Measurements from ENCODE around the gene TIAM2. TPM values are rescaled to one million over a fixed set of nuclear protein-coding genes. Genes with fewer than 3 reads are reported as not detected.
"Not testable (repeated sequence)": the region's sequence is repeated elsewhere in the genome, so short reads cannot be mapped to it uniquely, and the experiment has no call there.

TIAM2 gene
- total RNA-seq, 8 experiments from 2014 or later = 5.2 to 34.7 (median 10.7) TPM

DNA sequence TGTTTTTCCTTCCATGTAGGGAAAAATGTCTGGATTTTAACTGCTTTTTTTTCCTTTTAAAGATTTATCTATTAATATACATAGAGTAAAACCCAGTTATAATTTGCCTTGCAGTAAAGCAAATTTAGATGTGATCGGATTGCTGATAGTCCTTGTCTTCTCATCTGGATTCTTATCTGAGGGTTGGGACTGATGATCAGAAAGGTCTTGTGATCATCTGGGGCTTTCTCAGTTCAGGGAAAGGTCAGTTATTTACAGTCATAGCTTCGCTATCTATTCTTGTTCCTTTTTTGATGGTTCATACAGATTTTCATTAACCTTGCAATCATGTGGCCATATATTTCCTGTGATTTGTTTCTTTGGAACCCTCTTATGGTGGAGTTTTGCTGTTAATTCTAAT, 204.9 kb downstream of the TIAM2 start:
- WGBS, 10 experiments = 60 to 100% (median 89%) methylated on average over 1 to 2 of the region's 2 CpGs
- ATAC-seq (replicated peaks in 6 of 8) = peak in 3 of 8 experiments; percentile 30 to 47 (median 32)
- in situ Hi-C loops (cut with MboI; ENCODE audit: low pct_unique_long_range_greater_than_20kb in 2 of 9, low sequenced_read_pairs in 9 of 9, unreplicated experiment in 9 of 9) = no loop called here
- peaks cover 9 to 10% of the 10 kb centered on the region in 2 donors for H3K4me1 ChIP-seq (replicated peaks in 1 of 2)
- H3K4me3 ChIP-seq = no peak overlapping the region
- no peak overlapping the region for H3K27ac ChIP-seq

DNA sequence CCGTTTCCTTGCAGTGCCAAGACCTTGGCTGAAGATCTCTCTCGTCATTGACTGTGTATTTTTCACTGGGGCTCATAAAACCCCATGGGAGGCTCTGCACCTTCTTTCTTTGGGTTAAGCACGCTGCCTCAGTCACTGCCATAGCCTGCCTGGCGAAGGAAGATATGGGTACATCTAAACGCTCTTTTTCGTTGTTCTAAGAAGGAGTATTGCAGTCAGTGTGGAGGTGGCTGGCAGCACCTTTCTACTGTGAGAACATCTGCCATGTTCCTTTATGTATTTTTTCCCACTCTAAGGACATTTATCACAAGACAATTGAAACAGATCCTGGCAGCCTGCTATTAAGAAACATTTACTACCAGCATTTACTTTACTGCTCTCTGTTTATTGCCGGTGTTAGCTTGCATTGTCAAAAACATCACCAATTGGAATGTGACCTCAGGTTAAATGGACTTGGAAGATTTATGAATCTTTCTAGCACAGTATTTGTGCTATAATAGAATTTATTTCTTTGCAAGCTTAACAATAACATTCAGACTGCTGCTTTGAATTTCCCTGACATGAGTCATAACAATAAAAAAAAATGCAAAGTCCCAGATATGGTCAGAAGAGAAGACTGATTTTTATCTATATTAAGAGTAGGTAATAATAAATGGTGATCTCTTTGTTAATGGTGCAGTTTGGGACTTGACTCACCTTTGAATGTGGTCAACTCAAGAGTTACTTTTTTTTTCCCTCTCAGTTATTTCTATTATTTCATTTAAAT, 206.5 kb downstream of the TIAM2 start:
- peaks cover 9 to 10% of the 10 kb centered on the region in 2 donors for H3K4me1 ChIP-seq (replicated peaks in 1 of 2)
- peak; percentile 64 to 91 (median 88) for ATAC-seq (replicated peaks in 6 of 8)
- H3K4me3 ChIP-seq = no peak overlapping the region
- in situ Hi-C loops (cut with MboI; ENCODE audit: low pct_unique_long_range_greater_than_20kb in 2 of 9, low sequenced_read_pairs in 9 of 9, unreplicated experiment in 9 of 9) = no loop called here
- H3K27ac ChIP-seq = peak overlapping the region in 1 of 2 donors; percentile 55
- 46 to 87% (median 72%) methylated on average over 3 to 7 of the region's 7 CpGs; no CpG with 5 or more reads in 2 of the 10 experiments for WGBS, 10 experiments

DNA sequence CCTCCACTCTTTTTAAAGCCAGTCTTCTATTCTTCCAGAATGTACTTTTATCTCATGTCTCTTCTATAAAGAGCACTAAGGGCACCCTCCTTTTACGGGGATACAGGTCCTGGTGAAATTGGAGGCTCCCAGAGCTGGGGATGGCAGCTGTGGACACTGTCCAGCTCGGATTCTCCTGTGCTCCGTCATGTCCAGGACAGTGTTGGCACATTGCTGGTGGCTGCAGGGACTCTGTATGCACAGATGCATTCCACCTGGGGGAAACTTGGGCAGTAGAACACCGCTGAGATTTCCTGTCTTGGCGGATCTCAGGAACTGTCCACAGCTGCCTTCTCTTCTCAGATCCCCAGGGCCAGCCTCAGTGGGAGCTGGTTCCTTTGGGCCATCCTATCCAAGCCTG, 212.1 kb downstream of the TIAM2 start:
- in situ Hi-C loops (cut with MboI; ENCODE audit: low pct_unique_long_range_greater_than_20kb in 2 of 9, low sequenced_read_pairs in 9 of 9, unreplicated experiment in 9 of 9) = no loop called here
- Histone ChIP-seq H3K27ac (no peak overlapping the region), H3K4me3 (no peak overlapping the region), H3K4me1 (replicated peaks in 1 of 2) (peaks cover 0 to under 1% of the 10 kb centered on the region in 2 donors)
- 47 to 100% (median 94%) methylated on average over 1 to 4 of the region's 5 CpGs; no CpG with 5 or more reads in 6 of the 10 experiments for WGBS, 10 experiments
- no peak for ATAC-seq (replicated peaks in 6 of 8)

DNA sequence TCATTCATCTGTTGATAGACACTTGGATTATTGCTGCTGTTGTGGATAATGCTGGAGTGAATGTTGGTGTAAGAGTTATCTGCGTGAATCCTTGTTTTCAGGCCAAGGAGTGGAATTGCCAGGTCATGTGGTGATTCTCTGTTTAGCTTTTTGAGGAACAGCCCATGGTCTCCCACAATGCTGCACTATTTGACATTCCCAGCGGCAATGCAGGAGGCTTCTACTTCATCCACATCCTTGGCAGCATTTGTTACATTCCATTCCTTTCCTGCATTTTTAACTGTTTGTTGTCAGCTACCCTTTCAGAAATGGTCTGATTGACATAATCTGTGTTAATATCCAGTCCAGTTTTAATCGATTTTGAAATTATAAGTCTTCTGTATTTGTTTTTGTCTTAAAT, 217.0 kb downstream of the TIAM2 start:
- 71 to 100% (median 95%) methylated on average over 1 to 3 of the region's 3 CpGs; no CpG with 5 or more reads in 1 of the 10 experiments for WGBS, 10 experiments
- ATAC-seq (replicated peaks in 6 of 8) = no peak
- H3K4me3 ChIP-seq = no peak overlapping the region
- in situ Hi-C loops (cut with MboI; ENCODE audit: low pct_unique_long_range_greater_than_20kb in 2 of 9, low sequenced_read_pairs in 9 of 9, unreplicated experiment in 9 of 9) = no loop called here
- no peak overlapping the region for H3K27ac ChIP-seq
- H3K4me1 ChIP-seq (replicated peaks in 1 of 2) = peaks cover 9% of the 10 kb centered on the region in 2 donors

DNA sequence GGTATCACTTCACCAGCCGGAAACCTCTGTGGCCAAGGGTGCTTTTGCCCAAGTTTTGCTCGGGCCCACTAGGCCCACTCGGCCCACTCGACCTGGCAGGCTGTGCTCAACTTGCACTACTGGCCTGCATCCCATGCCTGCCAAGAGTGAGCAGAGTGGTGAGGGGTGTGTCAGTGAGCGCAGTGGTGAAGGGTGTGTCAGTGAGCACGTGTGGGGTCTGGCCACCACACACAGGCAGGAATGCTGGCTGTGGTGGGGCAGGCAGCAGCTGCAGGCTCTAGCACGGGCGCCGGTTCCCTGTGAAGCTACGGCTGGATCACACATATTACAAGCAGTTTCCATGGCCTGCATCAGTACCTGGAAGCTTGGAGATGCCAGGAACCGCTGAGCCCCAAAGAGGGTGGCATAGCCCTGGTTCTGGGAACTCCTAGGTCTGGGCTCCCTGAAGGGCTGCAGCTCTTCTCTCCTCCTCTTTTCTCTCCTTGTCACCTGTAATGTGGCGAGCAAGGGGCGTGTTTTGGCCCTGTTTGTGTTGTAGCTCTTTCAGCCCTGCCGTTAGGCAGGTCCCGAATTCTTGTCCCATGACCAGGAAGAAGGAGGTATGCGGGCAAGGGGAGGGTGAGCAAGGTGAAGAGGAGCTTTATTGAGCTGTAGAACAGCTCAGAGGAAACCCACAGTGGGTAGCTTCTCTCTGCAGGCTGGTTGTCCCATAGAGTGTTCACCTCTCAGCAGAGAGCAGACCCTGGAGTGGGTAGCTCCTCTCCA, 217.7 kb downstream of the TIAM2 start:
- ATAC-seq (replicated peaks in 6 of 8) = peak in 3 of 8 experiments; percentile 35 to 77 (median 57)
- in situ Hi-C loops (cut with MboI; ENCODE audit: low pct_unique_long_range_greater_than_20kb in 2 of 9, low sequenced_read_pairs in 9 of 9, unreplicated experiment in 9 of 9) = no loop called here
- no peak overlapping the region for H3K4me3 ChIP-seq
- WGBS, 10 experiments = 83 to 100% (median 100%) methylated on average over 1 to 7 of the region's 16 CpGs; no CpG with 5 or more reads in 3 of the 10 experiments
- H3K4me1 ChIP-seq (replicated peaks in 1 of 2) = peaks cover 9 to 12% of the 10 kb centered on the region in 2 donors
- H3K27ac ChIP-seq = no peak overlapping the region

DNA sequence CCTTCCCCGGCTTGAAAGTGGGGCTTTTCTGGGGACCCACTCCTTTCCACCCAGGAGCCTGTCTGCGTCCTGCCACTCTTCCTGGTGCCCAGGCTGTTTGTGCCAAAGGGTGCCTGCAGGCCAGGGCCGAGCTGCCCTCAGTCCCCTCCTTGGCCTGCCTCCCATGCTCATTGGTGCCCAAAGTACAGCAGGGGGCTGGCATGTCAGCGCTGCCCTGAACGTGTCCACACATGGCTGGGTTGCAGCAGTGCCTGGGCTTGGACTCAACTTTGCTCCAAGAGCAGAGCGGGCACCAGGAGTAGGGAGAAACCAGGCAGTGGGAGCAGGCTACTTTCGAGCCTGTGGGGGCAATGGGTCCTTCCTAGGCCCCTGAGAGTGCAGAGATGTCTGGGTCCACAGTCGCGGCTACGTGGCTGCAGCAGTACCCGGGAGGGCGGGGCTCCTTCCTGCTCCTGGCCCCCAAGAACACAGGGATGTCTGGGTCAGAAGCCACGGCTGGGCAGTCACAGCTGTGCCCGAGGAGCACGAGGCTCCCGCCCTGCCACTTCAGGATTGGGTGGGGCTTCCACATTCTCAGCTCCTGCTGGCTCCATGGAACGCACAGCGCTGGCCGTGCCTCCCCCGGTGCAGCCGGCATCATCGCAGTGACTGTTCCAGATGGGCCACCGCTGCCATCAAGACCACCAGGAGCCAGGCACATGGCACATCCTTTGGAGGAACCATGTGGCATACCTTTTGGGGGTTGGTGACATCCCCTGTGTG, 218.7 kb downstream of the TIAM2 start:
- Histone ChIP-seq H3K4me3 (no peak overlapping the region), H3K4me1 (replicated peaks in 1 of 2) (peaks cover 9 to 13% of the 10 kb centered on the region in 2 donors), H3K27ac (no peak overlapping the region)
- in situ Hi-C loops (cut with MboI; ENCODE audit: low pct_unique_long_range_greater_than_20kb in 2 of 9, low sequenced_read_pairs in 9 of 9, unreplicated experiment in 9 of 9) = no loop called here
- 60 to 100% (median 98%) methylated on average over 1 to 9 of the region's 23 CpGs; no CpG with 5 or more reads in 1 of the 10 experiments for WGBS, 10 experiments
- peak in 1 of 8 experiments; percentile 21 for ATAC-seq (replicated peaks in 6 of 8)

DNA sequence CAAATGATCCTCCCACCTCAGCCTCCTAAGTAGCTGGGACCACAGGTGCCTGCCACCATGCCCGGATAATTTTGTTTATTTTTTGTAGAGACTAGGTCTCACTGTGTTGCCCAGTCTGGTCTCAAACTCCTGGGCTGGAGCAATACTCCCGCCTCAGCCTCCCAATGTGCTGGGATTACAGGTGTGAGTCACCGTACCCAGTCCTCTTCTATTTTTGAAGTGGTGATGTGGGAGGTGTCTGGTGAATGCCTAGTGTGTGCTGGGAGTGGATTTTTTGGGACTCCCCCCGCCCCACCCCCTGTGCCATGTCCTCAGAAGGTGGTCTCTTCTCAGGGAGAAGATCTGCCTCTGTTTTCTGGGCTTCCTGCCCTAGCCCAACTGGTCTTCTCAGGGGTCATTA, 220.8 kb downstream of the TIAM2 start:
- no peak for ATAC-seq (replicated peaks in 6 of 8)

DNA sequence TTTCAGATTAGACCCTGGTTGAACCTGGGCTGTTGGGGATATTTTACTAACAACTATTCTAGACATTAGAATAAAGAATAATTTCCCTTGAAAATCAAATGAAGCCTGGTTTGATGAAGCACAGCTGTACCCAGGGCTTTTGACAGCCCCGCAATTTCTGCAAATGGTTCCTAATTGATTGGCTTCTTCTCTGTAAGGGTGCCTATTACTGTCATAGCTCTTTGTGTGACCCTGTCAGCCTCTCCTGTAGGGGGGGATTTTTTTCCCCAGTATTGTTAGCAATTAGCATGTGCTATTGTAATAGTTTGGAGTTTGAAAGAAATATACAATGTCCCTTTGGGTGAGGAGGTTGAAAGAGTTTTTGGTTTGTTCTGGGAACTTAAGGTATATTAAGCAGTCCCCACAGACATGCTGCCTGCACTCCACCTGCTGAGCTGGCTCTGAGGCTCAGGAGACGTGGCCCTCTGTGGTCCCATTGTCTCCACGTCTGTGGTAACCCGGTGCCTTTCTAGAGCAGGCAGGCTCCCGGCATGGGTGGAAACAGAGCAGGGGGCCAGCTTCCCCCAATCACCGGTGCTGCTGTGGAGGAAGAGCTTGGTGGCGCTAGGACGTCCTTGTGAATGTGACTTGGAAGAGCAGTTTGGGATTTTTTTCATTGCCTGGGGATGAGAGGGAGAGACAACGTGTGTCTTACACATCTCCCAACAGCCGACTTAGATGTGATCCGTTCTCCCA, 221.4 kb downstream of the TIAM2 start:
- 0 to 100% (median 30%) methylated on average over 1 to 8 of the region's 11 CpGs; no CpG with 5 or more reads in 1 of the 10 experiments for WGBS, 10 experiments
- in situ Hi-C loops (cut with MboI; ENCODE audit: low pct_unique_long_range_greater_than_20kb in 2 of 9, low sequenced_read_pairs in 9 of 9, unreplicated experiment in 9 of 9) = no loop called here
- Histone ChIP-seq H3K4me1 (replicated peaks in 1 of 2) (peaks cover 9 to 13% of the 10 kb centered on the region in 2 donors), H3K4me3 (no peak overlapping the region), H3K27ac (no peak overlapping the region)
- ATAC-seq (replicated peaks in 6 of 8) = peak in 5 of 8 experiments; percentile 84 to 94 (median 91)

More for the DNA sequence above, 220.8 kb downstream of the TIAM2 start:
- Histone ChIP-seq H3K4me1 (replicated peaks in 1 of 2) (peaks cover 9 to 13% of the 10 kb centered on the region in 2 donors), H3K4me3 (no peak overlapping the region), H3K27ac (no peak overlapping the region)
- 44 to 100% (median 83%) methylated on average over 1 to 3 of the region's 4 CpGs; no CpG with 5 or more reads in 2 of the 10 experiments for WGBS, 10 experiments
- in situ Hi-C loops (cut with MboI; ENCODE audit: low pct_unique_long_range_greater_than_20kb in 2 of 9, low sequenced_read_pairs in 9 of 9, unreplicated experiment in 9 of 9) = no loop called here

DNA sequence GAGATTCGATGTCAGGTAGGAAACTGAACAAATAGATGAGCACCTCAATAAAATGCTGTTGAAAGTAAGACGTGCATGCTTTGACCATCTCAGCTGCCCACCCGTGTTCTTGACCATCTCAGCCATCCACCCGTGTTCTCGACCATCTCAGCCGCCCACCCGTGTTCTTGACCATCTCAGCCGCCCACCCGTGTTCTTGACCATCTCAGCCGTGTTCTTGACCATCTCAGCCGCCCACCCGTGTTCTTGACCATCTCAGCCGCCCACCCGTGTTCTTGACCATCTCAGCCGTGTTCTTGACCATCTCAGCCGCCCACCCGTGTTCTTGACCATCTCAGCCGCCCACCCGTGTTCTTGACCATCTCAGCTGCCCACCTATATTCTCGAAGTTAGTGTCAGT, 223.6 kb downstream of the TIAM2 start:
- in situ Hi-C loops (cut with MboI; ENCODE audit: low pct_unique_long_range_greater_than_20kb in 2 of 9, low sequenced_read_pairs in 9 of 9, unreplicated experiment in 9 of 9); H3K27ac ChIP-seq; ATAC-seq (replicated peaks in 6 of 8); H3K4me3 ChIP-seq: not testable (repeated sequence)
- WGBS, 10 experiments = 0 to 40% (median 0%) methylated on average over 1 of the region's 20 CpGs; no CpG with 5 or more reads in 7 of the 10 experiments
- peaks cover 9 to 13% of the 10 kb centered on the region in 2 donors for H3K4me1 ChIP-seq (replicated peaks in 1 of 2)

DNA sequence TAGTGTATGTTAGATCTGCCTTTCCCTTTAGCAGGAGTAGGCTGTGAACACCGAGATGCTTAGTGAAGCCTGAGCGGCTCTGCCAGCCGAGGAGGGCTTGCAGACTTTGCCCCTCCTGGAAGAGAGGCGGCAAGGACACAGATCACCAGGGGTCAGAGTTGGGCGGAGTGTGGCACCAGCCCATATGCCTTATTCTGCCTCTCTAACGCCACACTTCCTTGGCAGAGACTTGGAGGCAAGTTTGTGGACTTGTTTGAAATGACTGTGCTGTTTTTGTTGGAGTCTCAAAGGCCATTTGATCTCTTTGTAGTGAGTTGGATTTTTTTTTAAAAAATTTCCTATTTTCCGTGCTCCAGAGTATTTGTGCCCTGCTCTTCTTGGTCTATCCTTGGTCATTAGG, 224.2 kb downstream of the TIAM2 start:
- in situ Hi-C loops (cut with MboI; ENCODE audit: low pct_unique_long_range_greater_than_20kb in 2 of 9, low sequenced_read_pairs in 9 of 9, unreplicated experiment in 9 of 9) = no loop called here
- Histone ChIP-seq H3K27ac (no peak overlapping the region), H3K4me1 (replicated peaks in 1 of 2) (peaks cover 9 to 13% of the 10 kb centered on the region in 2 donors), H3K4me3 (no peak overlapping the region)
- WGBS, 10 experiments = 90 to 100% (median 94%) methylated on average over 1 to 5 of the region's 7 CpGs; no CpG with 5 or more reads in 1 of the 10 experiments
- ATAC-seq (replicated peaks in 6 of 8) = no peak

DNA sequence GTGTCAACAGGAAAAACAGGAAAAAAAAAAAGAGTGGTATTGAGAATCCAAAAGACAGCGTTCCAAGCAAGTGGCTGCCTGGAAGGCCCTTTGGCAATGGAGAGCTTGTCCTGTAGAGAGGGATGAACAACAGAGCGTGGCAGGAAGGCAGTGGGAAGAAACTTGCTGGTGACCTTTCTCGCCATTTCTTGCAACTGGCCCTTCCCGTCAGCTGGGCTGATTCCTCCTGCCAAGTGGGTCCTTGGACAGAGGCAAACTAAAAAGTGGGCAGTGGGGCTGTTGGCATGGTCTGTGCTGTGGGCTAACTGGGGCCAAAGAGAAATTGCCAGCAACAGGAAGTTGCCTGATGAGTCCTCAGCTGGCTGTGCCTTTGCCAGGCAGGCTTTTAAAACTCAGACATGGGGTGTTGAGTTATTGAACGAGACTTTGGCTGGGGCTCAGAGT, 224.8 kb downstream of the TIAM2 start:
- in situ Hi-C loops (cut with MboI; ENCODE audit: low pct_unique_long_range_greater_than_20kb in 2 of 9, low sequenced_read_pairs in 9 of 9, unreplicated experiment in 9 of 9) = no loop called here
- no peak for ATAC-seq (replicated peaks in 6 of 8)
- Histone ChIP-seq H3K4me3 (no peak overlapping the region), H3K27ac (no peak overlapping the region), H3K4me1 (replicated peaks in 1 of 2) (peaks cover 9 to 13% of the 10 kb centered on the region in 2 donors)
- WGBS, 10 experiments = 52 to 100% (median 93%) methylated on average over 1 to 4 of the region's 5 CpGs; no CpG with 5 or more reads in 3 of the 10 experiments

DNA sequence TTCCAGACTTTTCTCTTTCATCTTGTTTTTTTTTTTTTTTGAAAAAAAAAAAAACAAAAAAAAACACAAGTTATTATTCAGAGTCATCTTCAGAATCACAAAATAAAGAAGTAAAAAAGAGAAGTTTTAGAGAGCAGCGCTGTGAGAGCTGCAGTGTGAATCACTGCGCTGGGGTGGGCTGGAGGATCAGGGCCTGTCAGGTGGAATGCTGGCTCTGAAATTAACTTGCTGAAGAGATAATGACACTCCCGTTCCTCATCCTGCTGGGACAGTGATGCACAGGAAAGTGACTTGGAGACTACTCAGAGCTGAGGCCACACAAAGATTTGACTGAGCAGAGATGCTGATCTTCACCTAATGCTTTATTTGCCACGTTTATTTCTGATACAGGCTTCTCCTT, 226.0 kb downstream of the TIAM2 start:
- no peak overlapping the region for H3K4me3 ChIP-seq

More for the DNA sequence above, 226.0 kb downstream of the TIAM2 start:
- 60 to 96% (median 92%) methylated on average over 1 to 4 of the region's 4 CpGs; no CpG with 5 or more reads in 2 of the 10 experiments for WGBS, 10 experiments
- Histone ChIP-seq H3K4me1 (replicated peaks in 1 of 2) (peaks cover 9 to 13% of the 10 kb centered on the region in 2 donors), H3K27ac (no peak overlapping the region)
- in situ Hi-C loops (cut with MboI; ENCODE audit: low pct_unique_long_range_greater_than_20kb in 2 of 9, low sequenced_read_pairs in 9 of 9, unreplicated experiment in 9 of 9) = no loop called here
- ATAC-seq (replicated peaks in 6 of 8) = no peak

Measured in motor neuron (in vitro differentiated cells).